GM21447 (cell line): Measurements from ENCODE around the gene FRMD1.

Source experiments
- ATAC-seq: cut with Tn5 transposase; IDR thresholded peaks from one replicate; pipeline ENCODE4 v1.9.1; 2021; ENCODE audit not compliant: unreplicated experiment

The FRMD1 gene

DNA sequence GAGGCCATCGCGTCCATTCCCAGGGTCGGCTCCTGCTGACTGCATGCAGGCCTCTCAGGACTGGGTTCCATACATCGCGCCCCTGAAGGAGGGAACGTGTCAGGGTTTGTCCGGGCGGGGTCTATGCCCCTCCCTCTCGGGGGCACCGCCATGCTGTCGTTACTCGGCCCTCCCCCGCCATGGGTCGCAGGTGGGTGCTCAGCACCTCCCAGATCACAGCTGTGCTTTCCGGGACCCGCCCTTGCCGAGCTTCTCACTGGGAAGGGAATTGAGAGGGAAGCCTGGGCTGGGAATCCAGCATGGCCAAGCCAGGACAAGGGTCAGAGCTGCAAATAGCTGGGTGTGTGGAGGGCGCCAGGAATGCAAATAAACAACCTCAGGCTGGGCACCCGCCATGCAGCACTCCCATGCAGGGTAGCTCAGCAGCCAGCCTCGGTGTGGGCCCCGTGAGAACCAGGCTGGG, at the start of gene FRMD1:
Gene FRMD1, minus strand, starts transcription at position 270 of the 463 bp plus-strand sequence. Its CDS starts 118 bp downstream, at position 152.
- ATAC-seq = no peak

DNA sequence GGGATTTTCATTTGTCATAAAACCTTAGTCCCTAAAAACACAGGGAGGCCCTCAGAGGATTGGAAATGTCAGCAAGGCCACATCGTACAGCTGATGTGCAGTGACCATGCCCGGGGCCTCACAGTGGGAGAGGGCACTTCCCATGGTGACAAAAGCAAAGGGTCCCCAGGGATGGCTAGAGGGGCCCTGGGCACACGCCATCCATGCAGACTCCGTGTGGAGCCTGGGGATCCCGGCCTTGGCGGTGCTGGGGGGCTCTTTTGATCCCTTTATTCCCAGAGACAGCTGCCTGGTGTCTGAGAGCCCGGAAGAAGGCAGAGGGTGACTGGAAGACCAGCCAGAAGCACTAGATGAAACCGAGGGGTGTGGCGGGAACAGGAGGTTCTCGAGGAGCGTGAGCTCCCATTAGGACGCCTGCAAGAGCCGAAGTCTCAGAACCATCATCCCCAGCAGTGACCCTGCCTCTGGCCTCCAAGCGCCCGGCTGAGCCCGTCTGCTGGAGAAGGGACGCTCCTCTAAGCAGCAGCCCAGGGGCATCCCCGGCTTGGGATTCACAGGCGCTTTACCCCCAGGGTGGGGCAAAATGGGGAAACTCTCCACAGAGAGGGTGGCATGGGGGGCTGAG, 49.1 kb upstream of the FRMD1 start:
- ATAC-seq = no peak

GRCh38 chr6:168127384-168127868, 48.4 kb upstream of the FRMD1 start:
- ATAC-seq = no peak

DNA sequence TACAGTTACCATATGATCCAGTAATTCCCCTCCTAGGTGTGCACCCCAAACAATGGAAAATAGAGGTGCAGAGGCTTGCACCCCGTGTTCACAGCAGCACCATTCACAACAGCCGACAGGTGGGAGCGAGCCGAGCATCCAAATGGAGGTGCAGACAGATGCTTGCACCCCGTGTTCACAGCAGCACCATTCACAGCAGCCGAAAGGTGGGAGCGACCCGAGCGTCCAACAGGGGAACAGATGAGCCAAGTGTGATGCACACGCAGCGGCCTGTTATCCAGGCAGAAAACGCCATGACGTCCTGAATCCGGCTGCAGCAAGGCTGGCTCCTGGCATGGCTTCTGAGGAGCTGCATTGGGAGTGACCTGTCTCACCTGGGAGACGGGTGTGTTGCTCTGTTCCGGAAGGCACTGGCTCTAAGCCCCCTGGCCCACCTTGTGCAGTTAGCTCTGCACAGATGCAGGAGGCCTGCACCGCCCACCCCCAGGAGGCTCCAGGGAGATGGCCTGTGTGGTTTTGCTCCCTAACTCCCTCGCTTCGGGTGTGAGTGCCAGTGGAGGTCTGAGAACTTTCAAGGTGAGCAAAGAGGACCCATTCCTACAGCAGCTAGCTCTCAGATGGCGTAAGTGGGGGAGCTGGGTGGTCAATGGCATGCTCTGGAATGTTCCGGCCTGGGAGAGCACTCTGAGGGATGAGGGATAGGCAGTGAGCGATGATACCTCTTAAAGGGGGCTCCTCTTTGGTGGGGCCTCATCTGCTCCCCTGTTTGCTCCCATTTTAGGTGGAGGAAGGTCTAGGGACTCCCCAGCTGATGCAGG, 47.8 kb upstream of the FRMD1 start:
- no peak for ATAC-seq

- ATAC-seq = no peak
Observed at GRCh38 chr6:168125429-168126001, 46.5 kb upstream of the FRMD1 start.

DNA sequence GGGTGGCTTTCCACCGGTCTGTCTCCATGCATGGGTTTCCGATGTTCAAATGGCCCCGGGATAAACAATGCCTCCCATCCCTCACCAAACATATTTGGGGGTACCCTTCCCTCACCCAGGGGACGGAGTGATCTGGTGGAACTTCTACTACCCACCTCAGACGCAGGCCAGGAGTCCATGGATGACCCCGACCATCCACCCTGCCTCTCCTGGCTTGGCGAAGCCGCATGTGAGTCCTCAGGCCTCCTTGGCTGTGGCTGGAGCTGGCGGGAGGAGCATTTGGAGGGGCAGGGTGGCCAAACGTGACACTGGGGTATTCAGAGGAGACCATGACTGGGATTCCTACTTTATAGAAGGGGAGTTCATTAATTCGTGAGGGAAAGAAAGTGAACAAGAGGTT, 45.9 kb upstream of the FRMD1 start:
- ATAC-seq = no peak

DNA sequence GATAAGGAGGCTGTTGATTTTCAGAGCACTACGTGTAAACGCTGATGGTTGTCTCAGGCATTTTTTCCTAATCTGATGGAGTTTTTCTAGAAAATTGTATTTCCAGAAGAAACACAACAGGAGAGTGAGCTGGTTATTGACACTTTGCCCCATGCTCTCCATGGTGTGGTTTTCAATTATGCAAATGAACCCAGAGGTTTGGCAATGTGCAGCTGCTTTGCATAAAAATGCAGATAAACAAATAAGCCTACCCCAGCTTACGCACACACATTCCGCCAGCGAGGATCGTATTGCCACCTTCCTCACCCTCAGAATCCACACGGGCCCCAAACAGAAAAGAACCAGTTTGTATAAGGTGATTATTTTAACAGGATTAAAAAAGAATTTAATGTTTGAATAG, 45.1 kb upstream of the FRMD1 start:
- no peak for ATAC-seq

DNA sequence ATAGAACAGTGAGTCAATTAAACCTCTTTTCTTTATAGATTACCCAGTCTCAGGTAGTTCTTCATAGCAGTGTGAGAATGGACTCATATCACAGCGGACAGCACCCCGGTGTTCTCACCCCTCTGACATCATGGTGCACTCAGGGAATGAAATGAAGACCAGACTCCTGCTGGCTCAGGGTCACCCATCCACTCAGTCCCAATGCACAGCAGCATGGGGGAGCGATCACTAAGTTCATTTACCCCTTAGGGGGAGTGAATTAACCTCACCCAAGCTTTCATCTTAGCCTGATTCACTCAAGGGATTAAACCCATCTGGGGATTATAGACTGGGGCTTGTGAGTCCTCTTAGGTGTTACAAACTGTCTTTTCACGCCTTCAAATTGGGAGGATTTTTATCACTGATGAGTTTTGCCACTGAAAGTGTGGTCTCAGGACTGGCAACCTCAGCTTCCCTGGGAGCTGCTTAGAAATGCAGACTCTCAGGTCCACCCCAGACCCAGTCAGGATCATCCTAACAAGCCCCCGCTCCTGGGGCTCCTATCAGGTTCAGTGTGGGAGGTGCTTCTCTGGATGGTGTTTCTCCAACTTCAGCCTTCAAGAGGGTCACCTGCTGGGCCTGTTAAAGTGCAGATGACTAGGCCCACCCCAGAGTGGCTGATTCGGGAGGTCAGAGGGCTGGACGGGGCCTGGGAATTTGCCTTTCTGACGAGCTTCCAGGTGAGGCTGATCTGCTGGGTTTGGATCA, 44.3 kb upstream of the FRMD1 start:
- no peak for ATAC-seq

- ATAC-seq = no peak
Observed at GRCh38 chr6:168122521-168122920, 43.5 kb upstream of the FRMD1 start.

- no peak for ATAC-seq
Observed at GRCh38 chr6:168122011-168122410, 43.0 kb upstream of the FRMD1 start.

- ATAC-seq = no peak
Observed at GRCh38 chr6:168121303-168121665, 42.3 kb upstream of the FRMD1 start.

GRCh38 chr6:168120390-168121302, 41.6 kb upstream of the FRMD1 start:
- no peak for ATAC-seq

- ATAC-seq = no peak
Observed at GRCh38 chr6:168119539-168119938, 40.5 kb upstream of the FRMD1 start.

- ATAC-seq = no peak
Observed at GRCh38 chr6:168118935-168119334, 39.9 kb upstream of the FRMD1 start.

- ATAC-seq = no peak
Observed at GRCh38 chr6:168117942-168118341, 38.9 kb upstream of the FRMD1 start.

- ATAC-seq = no peak
Observed at GRCh38 chr6:168116975-168117899, 38.2 kb upstream of the FRMD1 start.

DNA sequence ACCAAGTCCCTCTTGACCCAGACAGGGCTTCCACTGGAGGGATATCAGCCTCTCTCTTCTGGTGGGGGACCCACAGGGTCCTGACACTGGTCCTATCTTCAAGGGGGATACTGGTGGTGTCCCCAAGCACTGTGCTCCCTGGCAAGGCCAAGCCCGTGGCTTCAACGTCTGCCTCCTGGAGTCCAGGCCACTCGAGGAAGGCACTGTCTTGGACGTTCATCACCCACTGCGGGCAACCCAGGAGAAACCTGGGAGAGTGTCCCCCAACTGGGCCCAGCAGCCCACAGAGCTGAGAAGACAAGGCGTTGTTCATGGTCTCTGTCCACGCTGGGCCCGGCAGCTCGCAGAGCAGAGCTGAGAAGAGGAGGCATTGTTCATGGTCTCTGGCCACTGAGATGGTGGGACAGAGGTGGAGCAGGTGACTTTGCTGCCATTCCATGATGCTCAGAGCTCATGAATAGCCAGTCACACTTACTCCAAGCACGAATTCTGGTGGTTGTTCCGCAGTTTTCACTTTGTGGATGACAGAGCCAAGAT, 37.5 kb upstream of the FRMD1 start:
- no peak for ATAC-seq

DNA sequence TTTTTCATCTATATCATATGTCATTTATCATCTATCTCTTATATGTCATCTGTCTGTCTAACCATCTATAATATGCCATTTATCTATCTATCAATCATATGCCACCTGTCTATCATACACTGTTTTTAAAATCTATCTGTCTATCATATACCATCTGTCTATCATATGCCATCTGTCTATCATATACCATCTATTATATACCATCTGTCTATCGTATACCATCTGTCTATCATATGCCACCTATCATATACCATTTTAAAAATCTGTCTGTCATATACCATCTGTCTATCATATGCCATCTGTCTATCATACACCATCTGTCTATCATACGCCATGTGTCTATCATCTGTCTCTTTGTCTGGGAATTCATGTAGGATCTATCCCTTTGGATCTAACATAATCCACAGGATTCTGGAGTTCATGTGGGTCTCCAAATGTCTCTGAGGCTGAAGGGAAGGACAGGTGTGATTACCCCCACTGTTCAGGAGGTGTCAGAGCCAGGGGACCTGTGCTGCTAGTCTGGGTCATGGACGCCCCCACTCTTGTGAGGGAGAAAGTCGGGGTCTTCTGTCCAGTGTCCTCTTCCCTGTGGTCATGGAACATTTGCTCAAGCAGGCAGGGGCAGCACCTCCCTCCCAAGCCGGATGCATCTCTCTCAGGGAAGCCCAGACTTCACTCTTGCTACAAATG, 36.9 kb upstream of the FRMD1 start:
- no peak for ATAC-seq
